Loucy (cell line): ENCODE results near the gene UHMK1.

Experiments used
- EZH2phosphoT487 ChIP-seq: fragments of 200-600 bp; IDR thresholded peaks from 2 replicates; pipeline ENCODE4 v1.6.1; 2018; ENCODE audit warnings: antibody characterized with exemption, mild to moderate bottlenecking, moderate library complexity, borderline replicate concordance
- TF ChIP-seq, protein P1 (sequence below): fragments of 200-600 bp; sonication (generic); conservative IDR thresholded peaks from 2 replicates; pipeline ENCODE4 v1.5.1; 2014; ENCODE audit warnings: mild to moderate bottlenecking, antibody characterized with exemption, low read length

DNA sequence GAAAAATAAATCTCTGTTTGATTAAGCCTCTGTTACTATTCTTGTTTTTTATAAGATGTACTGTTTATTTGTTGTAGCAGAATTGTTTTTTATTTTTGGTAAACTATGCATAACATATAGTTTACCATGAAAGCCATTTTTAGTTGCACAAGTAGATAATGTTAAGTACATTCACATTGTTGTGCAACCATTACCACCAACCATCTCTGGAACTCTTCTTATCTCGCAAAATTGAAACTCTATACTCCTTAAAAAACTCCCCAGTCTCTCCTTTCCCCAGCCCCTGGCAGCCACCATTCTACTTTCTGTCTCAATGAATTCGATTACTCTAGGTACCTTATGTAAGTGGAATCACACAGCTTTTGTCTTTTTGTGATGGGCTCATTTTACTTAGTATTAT lies 27.4 kb upstream of the UHMK1 start:
- TF ChIP-seq, protein P1, sequence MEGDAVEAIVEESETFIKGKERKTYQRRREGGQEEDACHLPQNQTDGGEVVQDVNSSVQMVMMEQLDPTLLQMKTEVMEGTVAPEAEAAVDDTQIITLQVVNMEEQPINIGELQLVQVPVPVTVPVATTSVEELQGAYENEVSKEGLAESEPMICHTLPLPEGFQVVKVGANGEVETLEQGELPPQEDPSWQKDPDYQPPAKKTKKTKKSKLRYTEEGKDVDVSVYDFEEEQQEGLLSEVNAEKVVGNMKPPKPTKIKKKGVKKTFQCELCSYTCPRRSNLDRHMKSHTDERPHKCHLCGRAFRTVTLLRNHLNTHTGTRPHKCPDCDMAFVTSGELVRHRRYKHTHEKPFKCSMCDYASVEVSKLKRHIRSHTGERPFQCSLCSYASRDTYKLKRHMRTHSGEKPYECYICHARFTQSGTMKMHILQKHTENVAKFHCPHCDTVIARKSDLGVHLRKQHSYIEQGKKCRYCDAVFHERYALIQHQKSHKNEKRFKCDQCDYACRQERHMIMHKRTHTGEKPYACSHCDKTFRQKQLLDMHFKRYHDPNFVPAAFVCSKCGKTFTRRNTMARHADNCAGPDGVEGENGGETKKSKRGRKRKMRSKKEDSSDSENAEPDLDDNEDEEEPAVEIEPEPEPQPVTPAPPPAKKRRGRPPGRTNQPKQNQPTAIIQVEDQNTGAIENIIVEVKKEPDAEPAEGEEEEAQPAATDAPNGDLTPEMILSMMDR: no peak
- no peak for TF ChIP-seq EZH2phosphoT487
